Brain pericyte (primary cell): ENCODE measurements around the gene RRAD.

Source experiments
- DNase-seq: peaks from one replicate; pipeline ENCODE4 v3.0.0-alpha.2; 2012; ENCODE audit warnings: low read depth, low spot score

RRAD gene

DNA sequence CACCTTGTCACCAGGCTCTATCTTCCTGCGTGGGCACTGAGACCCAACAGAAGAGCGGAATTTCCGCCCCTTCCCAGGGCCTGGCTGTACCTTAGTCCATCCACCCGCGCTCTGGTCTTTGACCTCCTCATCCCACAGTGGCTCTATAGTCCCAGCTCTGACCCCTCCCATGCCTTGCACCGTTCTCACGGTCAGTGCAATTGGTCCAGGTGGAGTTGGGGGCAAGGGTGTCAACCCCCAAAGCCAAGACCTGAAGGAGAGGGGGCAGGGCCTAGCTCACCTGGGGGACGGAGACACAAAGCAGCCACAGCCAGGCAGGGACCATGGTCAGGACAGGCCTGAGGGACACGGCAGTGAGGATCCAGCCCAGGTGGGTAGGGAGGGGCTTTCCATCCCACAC is 7.6 kb downstream of the RRAD start:
- no peak for DNase-seq

DNA sequence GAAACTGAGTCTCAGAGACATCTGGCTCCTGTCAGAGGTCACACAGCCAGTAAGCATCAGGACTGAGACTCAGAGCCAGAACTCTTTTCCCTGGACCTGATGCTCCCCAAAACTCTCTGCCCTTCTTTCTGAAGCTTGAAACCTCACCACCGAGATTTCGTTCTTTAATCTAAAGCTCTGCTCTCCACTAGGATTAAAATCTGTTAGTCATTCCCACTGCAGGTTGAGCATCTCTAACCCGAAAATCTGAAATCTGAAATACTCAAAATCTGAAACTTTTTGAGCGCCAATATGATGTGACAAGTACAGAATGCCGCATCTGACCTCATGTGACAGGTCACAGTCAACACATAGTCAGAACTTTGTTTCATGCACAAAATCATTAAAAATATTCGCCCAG is 8.8 kb downstream of the RRAD start:
- no peak for DNase-seq

DNA sequence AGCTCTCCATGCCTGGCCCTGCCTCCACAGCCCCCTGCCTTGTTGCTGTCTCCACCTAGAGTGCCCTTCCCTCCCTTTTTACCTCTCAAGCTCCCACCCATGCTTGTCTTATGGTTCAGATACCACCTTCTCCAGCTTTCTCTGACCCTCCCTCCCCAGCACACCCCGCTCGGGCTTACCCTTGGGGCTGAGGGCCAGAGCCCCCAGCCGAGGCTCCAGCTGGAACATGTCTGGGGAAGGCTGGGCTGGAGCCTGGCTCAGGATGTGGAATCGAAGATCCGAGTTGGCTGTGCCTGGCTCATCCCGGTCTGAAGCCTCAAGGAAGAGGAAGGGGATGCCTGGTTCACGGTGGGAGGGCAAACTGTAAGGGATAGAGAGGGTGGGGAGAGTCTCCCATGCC is 10.3 kb downstream of the RRAD start:
- no peak for DNase-seq

DNA sequence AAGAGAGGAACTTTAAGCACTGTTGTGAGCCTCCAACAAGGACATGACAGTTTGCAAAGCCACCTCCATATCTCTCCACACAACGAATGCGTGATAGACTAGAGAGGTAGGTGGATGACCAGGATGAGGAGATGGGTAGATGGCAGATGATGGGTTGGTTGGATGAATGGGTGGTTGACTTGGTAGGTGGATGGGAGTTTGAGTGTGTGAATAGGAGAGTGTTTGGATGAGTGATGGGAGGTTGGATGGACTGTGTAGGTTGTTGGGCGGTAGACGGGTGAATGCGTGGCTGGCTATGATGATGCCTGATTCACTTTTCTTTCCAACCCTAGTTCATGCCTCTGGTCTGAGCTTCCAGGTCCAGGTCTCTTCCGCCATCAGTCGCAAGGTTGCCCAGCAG is 10.8 kb downstream of the RRAD start:
- DNase-seq, result no peak

DNA sequence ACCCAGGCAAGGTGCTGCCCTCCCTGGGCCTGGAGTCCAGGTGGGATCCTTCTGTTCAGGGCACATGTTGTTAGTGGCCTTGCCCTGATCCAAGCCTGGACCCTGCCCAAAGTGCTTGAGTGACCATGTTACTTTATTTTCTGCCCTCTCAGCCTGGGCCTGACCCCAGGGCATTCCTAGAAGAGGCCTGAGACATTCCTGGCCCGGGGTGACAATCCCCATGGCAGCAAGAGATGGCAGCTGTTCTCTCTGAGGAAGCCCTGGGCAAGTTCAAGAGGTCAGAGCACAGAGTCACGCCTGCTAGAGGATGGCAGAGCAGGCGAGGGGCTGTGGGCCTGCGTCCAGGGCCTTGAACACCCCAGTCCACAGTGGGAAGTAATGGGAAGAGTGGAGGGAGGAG is 11.6 kb downstream of the RRAD start:
- no peak for DNase-seq

DNA sequence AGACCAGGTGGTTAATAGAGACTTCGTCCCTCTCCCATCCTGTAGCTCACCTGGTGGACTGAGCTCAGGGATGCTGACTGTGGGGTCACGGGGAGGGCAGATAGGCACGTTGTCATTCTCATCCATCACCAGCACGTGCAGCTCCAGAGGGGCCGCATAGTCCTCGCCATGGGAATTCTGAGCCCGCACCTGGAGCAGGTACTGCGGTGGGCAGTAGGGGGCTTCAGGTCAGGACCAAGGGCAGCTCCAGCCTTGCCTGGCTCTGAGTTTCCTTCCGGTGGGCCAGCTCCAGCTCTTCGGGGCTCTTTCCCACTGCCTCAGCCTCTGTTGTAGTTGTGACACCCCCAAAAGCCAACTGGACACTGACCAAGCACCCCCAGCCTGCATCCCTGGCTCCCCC is 12.3 kb downstream of the RRAD start:
- no peak for DNase-seq

DNA sequence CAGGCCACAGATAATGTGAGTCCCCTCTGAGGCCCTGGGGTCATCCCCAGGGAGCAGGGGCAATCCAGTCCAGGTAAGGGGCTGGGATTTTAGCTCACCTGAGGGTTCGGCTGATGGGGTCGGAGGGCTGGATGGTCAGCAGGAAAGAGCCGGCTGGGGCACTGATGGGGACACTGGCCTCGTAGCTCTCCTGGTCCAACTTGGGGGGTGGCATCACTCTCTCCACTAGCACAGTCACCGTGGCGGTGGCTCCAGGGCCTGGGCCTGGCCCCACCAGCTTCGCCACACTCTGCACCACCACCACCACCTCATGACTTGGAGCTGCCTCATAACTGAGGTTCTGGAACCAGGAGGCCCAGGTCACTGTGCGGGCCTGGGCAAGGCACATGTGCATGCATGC is 13.5 kb downstream of the RRAD start:
- no peak for DNase-seq

DNA sequence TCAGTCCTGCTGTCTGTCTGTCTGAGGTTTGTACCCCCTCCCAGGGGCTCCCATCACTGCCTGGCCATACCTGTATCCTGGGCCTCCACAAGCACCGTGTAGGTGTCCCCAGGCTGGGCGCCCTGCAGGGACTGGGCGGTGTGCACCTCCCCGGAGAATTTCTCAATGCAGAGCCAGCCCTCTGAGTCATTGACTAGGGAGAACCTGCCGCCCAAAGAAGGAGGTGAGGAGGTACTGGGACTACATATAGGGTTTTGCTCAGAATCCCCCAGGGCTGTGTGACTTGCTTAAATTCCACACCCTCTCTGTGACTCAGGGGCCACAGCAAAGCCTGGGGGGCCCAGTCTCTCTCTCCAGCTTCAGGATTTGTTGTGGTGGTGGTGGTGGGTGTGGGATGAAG is 14.2 kb downstream of the RRAD start:
- DNase-seq, result no peak

DNA sequence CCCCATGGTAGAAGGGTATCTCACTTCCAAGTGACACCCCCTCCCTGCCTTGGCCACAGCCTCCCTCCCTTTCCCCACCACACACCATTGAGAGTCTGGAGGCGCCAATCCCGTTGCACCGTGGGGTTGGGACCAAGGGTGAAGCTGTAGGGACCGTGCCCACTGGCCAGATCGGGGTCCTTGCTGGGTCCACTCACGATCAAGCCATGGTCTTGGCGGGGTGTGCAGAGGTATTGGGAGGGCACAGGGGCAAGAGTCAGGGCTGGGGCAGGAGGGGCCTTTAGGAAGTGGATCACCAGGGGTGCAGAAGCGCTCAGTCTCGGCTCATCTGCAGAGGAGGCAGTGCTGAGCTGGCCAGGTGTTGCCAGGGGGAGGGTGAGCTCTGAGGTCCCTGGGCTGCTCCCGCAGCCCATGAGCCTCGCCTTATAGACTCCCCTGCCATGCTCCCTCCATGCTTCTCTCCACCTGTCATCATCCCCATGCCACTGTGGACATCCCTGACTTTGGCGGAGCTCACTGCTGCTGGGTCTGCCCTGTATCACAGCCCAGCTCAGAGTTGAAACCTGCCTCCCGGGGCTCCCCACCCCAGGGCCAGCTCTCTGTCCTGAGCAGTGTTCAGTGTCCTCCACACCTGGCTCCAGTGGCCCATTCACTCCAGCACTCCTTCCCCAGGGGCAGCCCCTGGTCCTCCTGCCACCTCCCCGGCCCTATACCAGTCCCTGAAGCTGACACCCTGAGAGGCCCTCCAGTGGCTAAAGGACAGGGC is 15.0 kb downstream of the RRAD start:
- DNase-seq, result no peak

DNA sequence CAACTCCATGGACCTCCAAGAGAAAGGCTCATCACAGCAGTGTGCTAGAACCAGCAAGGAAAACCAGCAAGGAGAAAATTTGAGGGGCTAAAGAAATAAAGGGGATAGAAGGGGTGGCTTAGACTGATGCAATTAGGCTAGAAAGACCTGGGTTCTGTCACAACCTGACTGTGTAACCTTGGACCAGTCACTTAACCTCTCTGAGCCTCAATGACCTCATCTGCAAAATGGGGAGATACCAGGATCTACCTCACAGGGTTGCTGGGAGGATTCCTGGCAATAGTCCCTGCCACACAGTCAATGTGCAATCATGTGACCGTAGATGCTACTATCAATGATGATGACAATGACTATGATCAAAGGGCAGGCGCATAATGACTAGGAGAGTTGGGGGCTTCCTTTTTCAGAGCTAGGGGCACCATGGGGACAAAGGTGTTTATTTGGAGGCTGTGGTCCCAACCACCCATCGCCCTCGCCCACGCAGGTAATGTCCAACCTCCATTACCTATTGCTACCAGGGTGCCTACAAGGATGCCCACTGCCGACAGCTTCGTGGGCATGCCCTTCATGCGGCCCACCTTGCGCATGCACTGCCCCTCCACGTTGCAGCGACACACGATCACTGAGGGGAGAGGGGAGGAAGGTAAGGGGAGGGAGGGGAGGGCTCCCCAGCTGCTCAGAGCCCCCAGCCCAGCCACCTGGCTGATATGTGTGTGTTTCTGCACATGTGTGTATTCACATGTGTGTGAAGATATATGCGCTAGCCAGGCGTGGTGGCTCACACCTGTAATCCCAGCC is 16.4 kb downstream of the RRAD start:
- no peak for DNase-seq

DNA sequence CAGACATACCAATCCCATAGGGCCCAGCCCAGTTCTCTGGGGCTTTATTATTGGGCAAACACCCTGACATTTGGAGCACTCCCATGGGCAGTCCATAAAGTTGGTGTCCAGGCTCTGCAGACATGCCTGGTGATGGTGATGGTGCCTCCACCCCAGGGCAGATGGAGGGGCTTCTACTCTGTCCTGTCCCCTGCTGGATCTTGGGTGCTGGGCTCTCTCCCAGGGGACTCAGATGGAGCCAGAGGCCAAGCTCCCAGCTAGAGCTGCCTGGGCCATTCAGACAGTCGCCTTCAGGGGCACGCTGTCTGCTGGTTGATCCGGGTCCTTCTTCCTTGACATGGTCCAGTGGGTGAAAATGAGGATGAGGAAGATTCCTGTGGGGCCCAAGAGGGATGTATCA is 17.2 kb downstream of the RRAD start:
- no peak for DNase-seq

DNA sequence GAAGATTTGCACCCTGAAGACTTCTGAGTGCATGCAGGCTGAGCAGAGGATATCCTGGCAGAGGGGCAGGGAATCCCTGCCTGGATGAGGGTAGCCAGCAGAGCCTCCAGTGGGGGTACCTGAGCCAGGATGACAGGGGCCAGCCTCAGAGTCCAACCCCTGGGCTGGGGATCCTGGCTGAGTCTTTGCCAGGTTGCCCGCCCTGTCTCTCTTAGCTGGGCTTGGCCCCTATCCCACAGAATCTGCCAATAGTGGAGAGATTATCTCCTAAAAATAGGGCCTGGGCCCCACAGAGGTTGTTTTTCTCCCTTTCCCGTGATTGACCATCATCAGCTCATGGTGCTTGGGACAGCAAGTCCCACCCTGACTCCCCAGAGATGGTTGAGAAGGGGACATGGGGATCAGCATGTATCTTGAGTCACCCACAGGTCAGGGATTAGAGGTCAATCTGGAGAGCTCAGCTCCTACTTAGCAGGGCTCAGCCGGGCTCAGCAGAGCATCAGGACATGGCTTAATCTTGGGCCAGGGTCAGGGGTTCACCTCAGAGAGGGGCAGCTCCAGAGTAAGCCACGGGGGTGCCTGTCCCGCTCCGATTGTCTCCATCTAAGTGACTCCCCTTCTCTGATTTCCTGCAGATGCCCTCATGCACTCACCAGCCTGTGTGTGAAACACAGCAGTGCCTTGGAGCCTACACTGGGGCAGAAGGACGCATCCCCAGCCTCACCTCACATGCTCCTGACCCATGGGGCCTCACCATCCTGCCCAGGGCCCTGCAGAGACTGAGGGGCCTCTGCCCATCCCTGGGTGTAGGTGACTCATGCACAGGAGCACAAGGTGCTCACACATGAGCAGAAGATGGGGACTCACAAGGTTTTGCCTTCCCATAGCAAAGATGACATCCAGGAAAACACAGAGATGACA is 18.2 kb downstream of the RRAD start:
- no peak for DNase-seq

DNA sequence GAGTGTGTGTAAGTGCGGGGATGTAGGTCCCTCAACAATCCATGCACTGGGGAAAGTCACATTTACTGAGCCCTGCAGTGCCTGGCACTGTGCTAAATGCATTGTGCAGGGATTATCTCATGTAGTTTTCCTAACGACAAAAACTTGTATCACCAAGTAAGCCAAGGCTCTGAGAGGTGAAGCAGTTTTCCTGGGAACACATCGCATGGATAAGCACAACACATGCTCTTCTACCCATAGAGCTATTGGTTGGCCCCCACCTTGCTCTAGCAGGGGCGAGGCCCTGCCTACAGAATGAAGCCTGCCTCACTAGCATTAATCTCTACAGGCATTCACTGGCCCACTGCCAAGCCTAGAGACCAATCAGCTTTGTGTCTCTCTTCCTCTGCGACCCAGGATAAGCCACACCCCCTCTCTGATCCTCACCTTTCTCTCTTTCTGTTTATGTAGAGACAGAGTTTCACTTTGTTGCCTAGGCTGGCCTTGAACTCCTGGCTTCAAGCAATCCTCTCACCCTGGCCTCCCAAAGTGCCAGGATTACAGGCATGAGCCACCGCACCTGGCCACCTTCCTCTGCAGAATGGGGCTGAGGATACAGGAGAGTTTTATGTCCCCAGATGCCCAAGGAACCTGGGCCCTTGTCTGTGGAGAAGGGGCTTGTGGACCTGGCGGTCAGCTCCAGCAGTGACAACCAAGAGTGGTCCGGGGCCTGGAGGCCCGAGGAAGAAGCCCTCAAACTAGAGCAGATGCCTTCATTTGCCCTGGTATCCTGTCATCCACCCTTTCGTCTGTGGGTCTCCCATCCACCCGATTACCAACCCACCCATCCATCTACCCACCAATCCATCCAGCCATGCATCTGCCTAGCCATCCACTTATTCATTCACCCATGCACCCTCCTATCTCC is 19.4 kb downstream of the RRAD start:
- no peak for DNase-seq

DNA sequence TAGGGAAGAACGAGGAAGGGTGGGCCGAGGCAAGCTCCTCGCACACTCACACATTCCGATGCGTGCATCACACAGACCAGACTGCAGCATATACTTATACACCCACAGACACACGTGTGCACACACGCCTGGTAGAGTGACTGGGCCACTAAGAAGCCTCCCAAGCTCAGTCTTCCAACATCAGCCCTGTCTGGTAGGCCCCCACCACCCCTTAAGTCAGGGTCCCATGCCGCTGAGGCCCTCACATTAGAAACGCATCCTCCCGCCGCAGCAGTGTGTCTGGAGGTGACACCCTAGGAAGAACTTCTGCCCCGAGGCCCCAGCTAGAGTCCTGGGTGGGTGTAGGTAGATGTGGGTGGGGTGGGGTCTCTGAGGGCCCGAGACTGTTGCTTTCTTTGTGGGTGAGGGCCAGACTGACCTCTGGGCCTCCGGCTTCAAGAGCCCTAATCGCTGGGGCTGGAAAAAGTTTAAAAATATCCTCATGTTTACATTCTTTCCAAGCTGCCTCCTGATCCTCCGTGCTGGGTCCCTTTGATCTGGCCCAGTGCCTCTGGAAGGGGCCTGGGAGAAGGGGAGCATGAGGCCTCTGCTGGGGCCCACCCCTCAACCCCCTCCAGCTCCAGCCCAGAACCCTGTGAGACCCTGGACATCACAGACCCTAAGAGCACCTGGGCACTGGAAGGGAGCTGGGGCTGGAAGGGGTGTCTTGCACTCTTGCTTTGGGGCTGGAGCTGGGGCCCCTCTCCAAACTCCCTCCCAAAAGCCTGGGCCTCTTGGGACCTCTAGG is 20.3 kb downstream of the RRAD start:
- no peak for DNase-seq

DNA sequence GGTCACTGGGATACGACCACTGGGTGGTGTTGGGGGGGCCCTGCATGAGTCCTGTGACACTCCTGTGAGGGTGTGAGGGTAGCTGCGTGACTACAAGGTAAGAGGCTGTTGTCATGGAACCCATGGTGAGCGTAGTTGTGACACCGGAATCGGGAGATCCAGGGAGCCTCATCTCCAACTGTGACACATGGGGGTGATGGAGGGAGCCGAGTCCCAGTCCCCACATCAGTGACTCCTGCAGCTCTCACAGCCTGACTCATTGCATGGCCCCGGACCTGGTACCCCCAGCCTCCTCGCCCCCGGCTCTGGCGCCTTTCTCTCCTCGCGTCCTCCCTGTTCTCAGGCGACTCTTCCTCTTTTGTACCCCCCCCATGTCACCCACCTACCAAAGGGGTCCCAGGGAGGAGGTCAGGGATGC is 20.9 kb downstream of the RRAD start:
- DNase-seq, result no peak

DNA sequence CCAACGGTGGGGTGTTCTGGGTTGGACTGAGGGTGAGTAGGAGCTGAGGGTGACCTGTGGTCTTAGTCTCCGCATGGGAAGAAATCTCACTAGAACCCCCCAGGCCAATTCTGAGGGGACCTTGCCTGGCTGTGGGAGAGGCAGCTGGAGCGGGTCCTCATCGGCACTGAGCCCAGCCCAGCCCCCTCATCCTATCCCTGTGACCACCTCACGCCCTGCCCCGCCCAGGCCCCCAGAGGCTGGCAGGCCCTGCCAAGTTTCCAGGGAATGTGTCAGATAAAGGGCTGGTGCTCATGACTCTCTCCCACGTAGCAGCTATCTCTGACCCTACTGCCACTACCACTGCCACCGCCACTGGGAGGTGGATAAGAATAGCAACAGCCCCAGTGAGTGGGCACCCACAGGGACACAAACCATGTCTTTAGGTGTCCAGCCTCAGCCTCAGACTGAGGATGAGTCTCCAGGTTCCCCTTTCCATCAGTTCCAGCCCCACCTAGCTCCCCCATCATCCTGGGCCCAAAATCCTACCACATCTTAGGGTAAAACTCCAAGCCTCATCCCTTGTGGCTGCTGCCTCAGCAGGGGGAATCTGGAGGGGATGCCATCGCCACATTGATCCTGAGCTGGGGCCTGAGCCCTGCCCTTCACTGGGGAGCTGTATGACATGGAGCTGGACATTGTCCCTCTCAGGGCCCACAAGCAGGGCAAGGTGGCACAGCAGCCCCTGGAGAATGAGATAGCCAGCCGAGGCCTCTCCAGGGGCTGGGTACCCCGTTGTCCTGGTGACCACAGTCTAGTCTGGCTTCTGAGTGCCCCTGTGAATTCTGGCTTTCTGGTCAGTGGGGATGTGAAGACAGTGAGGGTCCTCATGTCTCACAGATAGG is 21.5 kb downstream of the RRAD start:
- DNase-seq, result no peak

DNA sequence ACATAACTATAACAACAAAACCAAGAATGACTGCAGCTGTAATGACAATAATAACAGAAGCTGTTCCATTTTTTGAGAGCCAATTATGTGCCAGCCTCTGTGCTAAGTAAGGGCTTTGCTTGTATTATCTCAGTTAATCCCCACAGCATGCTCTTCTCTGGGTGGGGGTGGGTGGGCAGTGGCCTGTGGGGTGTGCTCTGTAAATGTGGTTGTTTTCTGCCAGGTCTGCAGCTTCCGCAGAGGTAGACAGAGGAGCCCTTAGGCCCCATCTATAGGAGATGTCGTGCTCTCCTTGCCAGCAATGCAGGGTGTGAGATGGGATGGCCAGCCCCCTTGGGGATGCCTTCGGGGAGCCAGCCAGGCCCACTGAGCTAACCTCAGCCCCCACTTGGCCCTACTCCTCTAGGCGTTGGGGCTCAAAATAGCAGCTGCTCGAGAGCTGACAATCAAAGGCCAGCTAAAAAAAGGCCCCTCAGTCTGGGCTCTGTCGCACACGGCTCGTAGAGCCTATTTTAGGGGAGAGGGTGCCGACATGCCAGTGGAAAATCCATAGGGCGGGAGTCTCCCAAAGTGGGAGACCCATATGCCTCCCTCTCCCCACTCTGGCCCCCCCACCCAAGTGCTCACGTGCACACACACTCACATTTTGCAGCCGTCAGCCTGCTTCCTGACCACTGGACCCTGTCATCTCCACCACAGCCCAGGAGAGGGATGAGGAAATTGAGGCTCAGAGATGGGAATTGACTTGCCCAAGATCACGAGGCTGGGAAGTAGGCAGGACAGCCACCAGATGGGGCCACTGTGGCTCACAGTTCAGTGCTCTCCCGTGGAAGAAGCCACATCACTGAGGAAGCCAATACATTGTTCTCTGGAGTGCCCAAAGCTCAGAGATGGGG is 22.4 kb downstream of the RRAD start:
- DNase-seq, result no peak

DNA sequence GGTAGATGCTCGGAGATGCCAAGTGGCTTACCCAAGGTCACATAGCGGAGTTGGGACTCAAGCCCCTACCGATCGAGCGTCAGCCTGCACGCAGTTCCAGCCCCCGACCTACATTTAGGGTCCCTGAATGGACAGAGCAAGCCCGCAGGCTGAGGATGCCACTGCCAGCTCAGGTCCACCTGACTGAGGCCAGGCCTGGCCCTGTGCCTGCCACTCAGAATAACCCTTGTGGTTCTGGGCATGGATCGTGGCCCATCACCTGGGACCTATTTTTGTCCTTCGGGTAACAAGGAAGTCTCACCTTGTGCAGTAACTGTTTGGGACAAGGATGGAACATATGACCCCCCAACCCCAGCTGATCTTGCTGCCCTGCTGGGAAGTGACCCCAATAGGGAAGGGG is 23.7 kb downstream of the RRAD start:
- DNase-seq, result no peak
